GM12892 (cell line): ENCODE data around the gene CLEC2D.

Experiments
- POLR2A ChIP-seq: IDR thresholded peaks from 2 replicates; pipeline ENCODE4 v1.6.1; 2011; ENCODE audit warnings: low read depth, low read length, control low read depth
- POLR2AphosphoS5 ChIP-seq: IDR thresholded peaks from 2 replicates; pipeline ENCODE4 v1.6.1; 2011; ENCODE audit warnings: low read depth, low read length, control low read depth
- TAF1 ChIP-seq: IDR thresholded peaks from 2 replicates; pipeline ENCODE4 v1.6.1; 2011; ENCODE audit warnings: low read depth, mild to moderate bottlenecking, control low read depth, low read length, borderline replicate concordance

- TF ChIP-seq TAF1 (no peak), POLR2A (no peak; the same call in 1 of the 2 replicates), POLR2AphosphoS5 (no peak; the same call in 1 of the 2 replicates)
These were observed 19.3 kb upstream of the CLEC2D start for GRCh38 chr12:9650151-9650576.
